ENCODE measurements around the gene FNDC7. TPM values are rescaled to one million over a fixed set of nuclear protein-coding genes. Genes with fewer than 3 reads are reported as not detected.

The FNDC7 gene
- polyA plus RNA-seq, 1 experiment = not detected

- no peak for TF ChIP-seq CTCF (IDR thresholded peaks at IDR 0.05; ENCODE audit: insufficient read depth, low read depth, low read length)
- ChIA-PET CTCF (interaction anchor here (1.5 kb wide), 2 partner anchors 17 to 149 kb away, joined by 3 read pairs; partner anchors contain the start of genes EEIG2 and PRPF38B), POLR2A (no interaction called here)
- H3K4me3 ChIP-seq (ENCODE audit: low read depth, low read length) = no peak overlapping the region
- no peaks in the 10 kb centered on the region for H3K36me3 ChIP-seq (ENCODE audit: control insufficient read depth, insufficient read depth, low read length)
- DNase-seq (ENCODE audit: low read depth) = no peak
- H3K27me3 ChIP-seq (ENCODE audit: control insufficient read depth, insufficient read depth, low read length) = no peaks in the 10 kb centered on the region; the same call in 1 of the 2 replicates
Observed at GRCh38 chr1:108708691-108709660, 3.7 kb upstream of the FNDC7 start.

- DNase-seq (ENCODE audit: low read depth) = no peak
- CTCF ChIA-PET = no interaction called here
- Histone ChIP-seq H3K4me3 (ENCODE audit: low read depth, low read length) (no peak overlapping the region), H3K27me3 (ENCODE audit: control insufficient read depth, insufficient read depth, low read length) (no peaks in the 10 kb centered on the region; the same call in 1 of the 2 replicates), H3K36me3 (ENCODE audit: control insufficient read depth, insufficient read depth, low read length) (no peaks in the 10 kb centered on the region)
- POLR2A ChIA-PET = no interaction called here
- no peak for TF ChIP-seq CTCF (IDR thresholded peaks at IDR 0.05; ENCODE audit: insufficient read depth, low read depth, low read length)
Observed at GRCh38 chr1:108715932-108716331, 3.2 kb downstream of the FNDC7 start.

- Histone ChIP-seq H3K4me3 (ENCODE audit: low read depth, low read length) (no peak overlapping the region), H3K36me3 (ENCODE audit: control insufficient read depth, insufficient read depth, low read length) (no peaks in the 10 kb centered on the region), H3K27me3 (ENCODE audit: control insufficient read depth, insufficient read depth, low read length) (no peaks in the 10 kb centered on the region)
- no peak for TF ChIP-seq CTCF (IDR thresholded peaks at IDR 0.05; ENCODE audit: insufficient read depth, low read depth, low read length)
- CTCF ChIA-PET = no interaction called here
- POLR2A ChIA-PET = no interaction called here
- no peak for DNase-seq (ENCODE audit: low read depth)
Observed at GRCh38 chr1:108716437-108717230, 3.9 kb downstream of the FNDC7 start.

GRCh38 chr1:108717774-108718316 is 5.1 kb downstream of the FNDC7 start:
- H3K4me3 ChIP-seq (ENCODE audit: low read depth, low read length) = no peak overlapping the region
- TF ChIP-seq CTCF (IDR thresholded peaks at IDR 0.05; ENCODE audit: insufficient read depth, low read depth, low read length) = no peak
- POLR2A ChIA-PET = no interaction called here
- CTCF ChIA-PET = interaction anchor here (2.6 kb wide), 1 partner anchor 13 kb away, joined by 9 read pairs; no protein-coding TSS in a partner anchor
- no peak for DNase-seq (ENCODE audit: low read depth)
- no peaks in the 10 kb centered on the region for H3K27me3 ChIP-seq (ENCODE audit: control insufficient read depth, insufficient read depth, low read length)
- no peaks in the 10 kb centered on the region for H3K36me3 ChIP-seq (ENCODE audit: control insufficient read depth, insufficient read depth, low read length)
